Muscle of leg (tissue), 11 donors: ENCODE data around the gene CDC42SE2. TPM values are rescaled to one million over a fixed set of nuclear protein-coding genes. Genes with fewer than 3 reads are reported as not detected.
"Not testable (repeated sequence)": the region's sequence is repeated elsewhere in the genome, so short reads cannot be mapped to it uniquely, and the experiment has no call there.

Experiments
- DNase-seq: peaks from one replicate; pipeline ENCODE4 v3.0.0; 2013
- H3K27ac ChIP-seq: one replicate; pipeline ENCODE4 v1.5.1; 2013; ENCODE audit warnings: mild to moderate bottlenecking, low read length, control low read depth
- H3K27me3 ChIP-seq: one replicate; pipeline ENCODE4 v1.6.1; 2013; ENCODE audit warnings: low read length; ENCODE audit not compliant: control insufficient read depth, insufficient read depth
- H3K36me3 ChIP-seq: one replicate; pipeline ENCODE4 v1.6.1; 2013; ENCODE audit warnings: low read length; ENCODE audit not compliant: control insufficient read depth, insufficient read depth
- H3K4me1 ChIP-seq: one replicate; pipeline ENCODE4 v1.6.1; 2013; ENCODE audit warnings: low read length; ENCODE audit not compliant: control insufficient read depth, insufficient read depth
- H3K4me3 ChIP-seq: one replicate; pipeline ENCODE4 v1.5.1; 2013; ENCODE audit warnings: low read length, control low read depth
- H3K9me3 ChIP-seq: replicated peaks from 2 replicates; pipeline ENCODE4 v1.6.1; 2013; ENCODE audit warnings: low read depth, low read length; ENCODE audit not compliant: control insufficient read depth
- WGBS: methylation state at CpG from one replicate; pipeline ENCODE4 v1.1.5; 2013; ENCODE audit warnings: missing lambda C conversion rate; ENCODE audit not compliant: insufficient coverage; 5-methylcytosine and 5-hydroxymethylcytosine counted together
- polyA plus RNA-seq, 8 donors: library from polyadenylated mRNA; unstranded; fragments of 120-200 nt; gene quantifications; one replicate each; pipeline versions ENCODE4 v1.2.1 to v1.2.3, GENCODE V29; 2013; ENCODE audit warnings: inconsistent platforms in 1 of 8, low replicate concordance in 1 of 8; ENCODE audit not compliant: insufficient read length in 8 of 8, insufficient read depth in 1 of 8
- total RNA-seq: library from RNA; stranded (reverse); fragments of 120-200 nt; gene quantifications from one replicate; pipeline ENCODE4 v1.2.4, GENCODE V29; 2013

The CDC42SE2 gene
- total and polyA plus RNA-seq, 9 donors = 19.7 to 27.3 (median 24.4) TPM

DNA sequence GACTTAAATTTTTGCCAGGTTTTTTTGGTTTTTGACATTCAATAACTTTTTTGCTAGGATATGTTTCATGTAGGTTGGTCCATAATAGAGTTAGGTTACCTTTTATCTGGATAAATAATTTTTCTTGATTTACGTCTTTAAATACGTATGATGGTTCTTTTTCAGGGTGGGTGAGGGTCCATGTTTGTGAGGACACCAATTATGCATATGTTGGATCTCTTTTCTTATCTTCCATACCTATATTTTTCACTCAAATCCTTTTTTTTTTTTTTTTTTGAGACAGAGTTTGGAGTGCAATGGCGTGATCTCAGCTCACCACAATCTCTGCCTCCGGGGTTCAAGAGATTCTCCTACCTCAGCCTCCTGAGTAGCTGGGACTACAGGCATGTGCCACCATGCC, 17.3 kb upstream of the CDC42SE2 start:
- peaks cover 3% of the 10 kb centered on the region for H3K9me3 ChIP-seq
- H3K27ac ChIP-seq = no peak overlapping the region
- no peaks in the 10 kb centered on the region for H3K4me1 ChIP-seq
- no peaks in the 10 kb centered on the region for H3K36me3 ChIP-seq
- no peak overlapping the region for H3K4me3 ChIP-seq
- no CpG with 5 or more reads among the region's 4 CpGs for WGBS
- H3K27me3 ChIP-seq = no peaks in the 10 kb centered on the region
- DNase-seq = no peak

- Histone ChIP-seq H3K27me3 (no peaks in the 10 kb centered on the region), H3K4me1 (no peaks in the 10 kb centered on the region), H3K27ac (no peak overlapping the region), H3K36me3 (no peaks in the 10 kb centered on the region), H3K4me3 (no peak overlapping the region), H3K9me3 (peaks cover 3% of the 10 kb centered on the region)
- WGBS = no CpG with 5 or more reads among the region's 3 CpGs
- DNase-seq = no peak
Observed at GRCh38 chr5:131250751-131251475, 12.9 kb upstream of the CDC42SE2 start.

DNA sequence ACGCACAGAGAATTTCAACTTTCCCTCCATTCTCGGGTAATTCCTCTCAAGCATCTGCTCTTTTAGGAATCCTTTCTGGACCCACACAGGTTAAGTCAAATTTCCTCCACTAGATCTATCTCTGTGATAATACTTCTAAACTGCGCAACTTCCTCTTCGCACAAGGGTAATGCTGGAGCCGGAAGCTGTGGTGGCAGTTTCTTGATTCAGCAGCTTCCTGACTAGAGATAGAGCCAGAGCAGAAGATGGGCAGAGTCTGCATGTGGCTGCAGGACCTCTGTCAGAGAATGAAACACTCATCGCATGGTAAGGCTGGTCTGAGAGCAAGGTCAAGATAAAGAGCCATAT, 11.1 kb upstream of the CDC42SE2 start:
- no peak overlapping the region for H3K4me3 ChIP-seq
- no peaks in the 10 kb centered on the region for H3K36me3 ChIP-seq
- DNase-seq = peak; percentile 72
- no peaks in the 10 kb centered on the region for H3K9me3 ChIP-seq
- H3K27ac ChIP-seq = peak overlapping the region; percentile 9
- no peaks in the 10 kb centered on the region for H3K4me1 ChIP-seq
- no peaks in the 10 kb centered on the region for H3K27me3 ChIP-seq
- WGBS = 73% methylated on average over 5 of the region's 6 CpGs

GRCh38 chr5:131254025-131254424, 9.8 kb upstream of the CDC42SE2 start:
- not testable (repeated sequence) for H3K4me3 ChIP-seq, H3K27ac ChIP-seq, DNase-seq, H3K4me1 ChIP-seq, H3K36me3 ChIP-seq, H3K27me3 ChIP-seq, H3K9me3 ChIP-seq
- 100% methylated on average over 1 of the region's 10 CpGs for WGBS

GRCh38 chr5:131254741-131255140, 9.1 kb upstream of the CDC42SE2 start:
- Histone ChIP-seq H3K36me3 (no peaks in the 10 kb centered on the region), H3K4me3 (no peak overlapping the region), H3K27me3 (no peaks in the 10 kb centered on the region), H3K4me1 (no peaks in the 10 kb centered on the region), H3K9me3 (no peaks in the 10 kb centered on the region), H3K27ac (no peak overlapping the region)
- no peak for DNase-seq
- WGBS = no CpG with 5 or more reads among the region's 2 CpGs

- H3K9me3 ChIP-seq = no peaks in the 10 kb centered on the region
- no peak overlapping the region for H3K4me3 ChIP-seq
- DNase-seq = no peak
- no peaks in the 10 kb centered on the region for H3K27me3 ChIP-seq
- WGBS = 44% methylated on average over 1 of the region's 2 CpGs
- H3K36me3 ChIP-seq = no peaks in the 10 kb centered on the region
- peak overlapping the region; percentile 4 for H3K27ac ChIP-seq
- no peaks in the 10 kb centered on the region for H3K4me1 ChIP-seq
Observed at GRCh38 chr5:131256507-131256823, 7.4 kb upstream of the CDC42SE2 start.

DNA sequence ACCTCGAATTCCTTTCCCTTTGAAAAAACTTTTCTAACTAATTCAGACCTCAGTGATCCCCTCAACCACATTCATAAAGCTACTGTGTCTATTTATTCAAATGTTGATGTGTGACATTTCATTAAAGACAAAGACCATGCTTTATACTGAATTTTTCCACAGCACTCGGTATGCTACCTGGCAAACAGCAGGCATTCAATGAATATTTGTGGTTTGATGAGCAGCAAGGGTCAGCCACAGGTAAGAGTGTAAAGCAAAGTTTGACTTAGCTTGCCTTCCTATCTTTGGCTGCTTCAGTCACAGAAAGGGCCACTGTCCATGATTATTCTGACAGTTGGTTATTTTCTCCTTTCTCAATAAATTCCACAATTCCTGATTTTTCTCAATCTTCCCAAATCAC, 5.1 kb upstream of the CDC42SE2 start:
- H3K36me3 ChIP-seq = no peaks in the 10 kb centered on the region
- no peaks in the 10 kb centered on the region for H3K27me3 ChIP-seq
- H3K4me1 ChIP-seq = no peaks in the 10 kb centered on the region
- H3K27ac ChIP-seq = no peak overlapping the region
- no peak overlapping the region for H3K4me3 ChIP-seq
- WGBS = no CpG with 5 or more reads among the region's 2 CpGs
- no peak for DNase-seq
- H3K9me3 ChIP-seq = no peaks in the 10 kb centered on the region

- Histone ChIP-seq H3K4me3 (no peak overlapping the region), H3K27ac (no peak overlapping the region), H3K9me3 (no peaks in the 10 kb centered on the region), H3K4me1 (no peaks in the 10 kb centered on the region), H3K36me3 (no peaks in the 10 kb centered on the region), H3K27me3 (no peaks in the 10 kb centered on the region)
- no peak for DNase-seq
Observed at GRCh38 chr5:131259326-131259725, 4.5 kb upstream of the CDC42SE2 start.

- DNase-seq = no peak
- no peaks in the 10 kb centered on the region for H3K27me3 ChIP-seq
- H3K27ac ChIP-seq = no peak overlapping the region
- H3K9me3 ChIP-seq = no peaks in the 10 kb centered on the region
- WGBS = no CpG with 5 or more reads among the region's 1 CpG
- H3K4me3 ChIP-seq = no peak overlapping the region
- H3K4me1 ChIP-seq = no peaks in the 10 kb centered on the region
- no peaks in the 10 kb centered on the region for H3K36me3 ChIP-seq
Observed at GRCh38 chr5:131260895-131261294, 3.0 kb upstream of the CDC42SE2 start.

DNA sequence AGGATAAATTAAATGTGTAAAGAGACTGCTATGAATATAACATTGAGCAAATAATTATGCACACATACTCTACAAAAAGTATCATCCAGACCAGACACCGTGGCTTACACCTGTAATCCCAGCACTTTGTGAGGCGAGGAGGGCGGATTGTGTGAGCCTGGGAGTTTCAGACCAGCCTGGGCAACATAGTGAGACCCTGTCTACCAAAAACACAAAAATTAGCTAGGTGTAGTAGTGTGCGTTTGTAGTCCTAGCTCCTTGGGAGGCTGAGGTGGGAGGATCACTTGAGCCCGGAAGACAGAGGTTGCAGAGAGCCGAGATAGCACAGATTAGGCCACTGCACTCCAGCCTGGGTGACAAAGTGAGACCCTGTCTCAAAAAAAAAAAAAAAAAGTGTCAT, 2.4 kb upstream of the CDC42SE2 start:
- H3K4me1 ChIP-seq = no peaks in the 10 kb centered on the region
- H3K27ac ChIP-seq = no peak overlapping the region
- WGBS = 97% methylated on average over 3 of the region's 6 CpGs
- no peaks in the 10 kb centered on the region for H3K9me3 ChIP-seq
- H3K4me3 ChIP-seq = no peak overlapping the region
- no peaks in the 10 kb centered on the region for H3K36me3 ChIP-seq
- DNase-seq = no peak
- no peaks in the 10 kb centered on the region for H3K27me3 ChIP-seq

GRCh38 chr5:131262953-131263541, 806 bp upstream of the CDC42SE2 start:
- H3K9me3 ChIP-seq = no peaks in the 10 kb centered on the region
- H3K27me3 ChIP-seq = no peaks in the 10 kb centered on the region
- H3K27ac ChIP-seq = peak overlapping the region; percentile 68
- no peaks in the 10 kb centered on the region for H3K36me3 ChIP-seq
- 29% methylated on average over 1 of the region's 10 CpGs for WGBS
- H3K4me1 ChIP-seq = no peaks in the 10 kb centered on the region
- H3K4me3 ChIP-seq = peak overlapping the region; percentile 83
- DNase-seq = peak; percentile 38
